Epidermal melanocyte (primary cell): Measurements from ENCODE around the gene AQP2.

Experiments used
- DNase-seq: peaks from one replicate; pipeline ENCODE4 v3.0.0; 2011; ENCODE audit warnings: low spot score; ENCODE audit not compliant: insufficient read length

AQP2 gene, protein sequence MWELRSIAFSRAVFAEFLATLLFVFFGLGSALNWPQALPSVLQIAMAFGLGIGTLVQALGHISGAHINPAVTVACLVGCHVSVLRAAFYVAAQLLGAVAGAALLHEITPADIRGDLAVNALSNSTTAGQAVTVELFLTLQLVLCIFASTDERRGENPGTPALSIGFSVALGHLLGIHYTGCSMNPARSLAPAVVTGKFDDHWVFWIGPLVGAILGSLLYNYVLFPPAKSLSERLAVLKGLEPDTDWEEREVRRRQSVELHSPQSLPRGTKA

GRCh38 chr12:49950273-49951251 lies at the start of gene AQP2:
Gene AQP2 (plus strand): TSS chr12:49950737. CDS start chr12:49950831, 94 bp downstream.
- no peak for DNase-seq

- no peak for DNase-seq
Observed at GRCh38 chr12:49901026-49901425, 49.5 kb upstream of the AQP2 start.

DNA sequence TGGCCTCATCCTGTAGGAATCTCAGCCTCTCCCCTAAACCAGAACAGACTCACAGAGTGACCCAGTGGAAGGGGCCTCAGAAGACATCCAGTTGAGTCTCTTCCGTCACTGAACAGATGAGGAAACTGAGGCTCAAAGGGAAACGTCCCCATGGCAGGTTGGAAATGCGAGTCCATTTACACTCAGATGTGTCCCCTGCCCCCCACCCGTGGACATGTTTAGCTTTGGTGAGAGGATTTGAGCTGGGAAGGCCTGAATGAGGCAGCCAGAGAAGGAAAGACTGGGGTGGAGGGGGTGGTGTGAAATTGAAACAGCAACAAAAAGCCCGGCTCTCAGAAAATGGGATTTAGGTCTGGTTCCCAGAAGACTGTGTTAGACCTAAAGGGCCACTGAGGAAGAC lies 48.6 kb upstream of the AQP2 start:
- no peak for DNase-seq

- no peak for DNase-seq
Observed at GRCh38 chr12:49902399-49903350, 47.9 kb upstream of the AQP2 start.

GRCh38 chr12:49903351-49903699 lies 47.2 kb upstream of the AQP2 start:
- no peak for DNase-seq

- no peak for DNase-seq
Observed at GRCh38 chr12:49903700-49904423, 46.7 kb upstream of the AQP2 start, which contains the start of gene FAIM2. Gene FAIM2 (minus strand): TSS chr12:49903900. CDS start chr12:49903792, 108 bp downstream.

GRCh38 chr12:49904601-49905000 lies 45.9 kb upstream of the AQP2 start:
- DNase-seq, result no peak

DNA sequence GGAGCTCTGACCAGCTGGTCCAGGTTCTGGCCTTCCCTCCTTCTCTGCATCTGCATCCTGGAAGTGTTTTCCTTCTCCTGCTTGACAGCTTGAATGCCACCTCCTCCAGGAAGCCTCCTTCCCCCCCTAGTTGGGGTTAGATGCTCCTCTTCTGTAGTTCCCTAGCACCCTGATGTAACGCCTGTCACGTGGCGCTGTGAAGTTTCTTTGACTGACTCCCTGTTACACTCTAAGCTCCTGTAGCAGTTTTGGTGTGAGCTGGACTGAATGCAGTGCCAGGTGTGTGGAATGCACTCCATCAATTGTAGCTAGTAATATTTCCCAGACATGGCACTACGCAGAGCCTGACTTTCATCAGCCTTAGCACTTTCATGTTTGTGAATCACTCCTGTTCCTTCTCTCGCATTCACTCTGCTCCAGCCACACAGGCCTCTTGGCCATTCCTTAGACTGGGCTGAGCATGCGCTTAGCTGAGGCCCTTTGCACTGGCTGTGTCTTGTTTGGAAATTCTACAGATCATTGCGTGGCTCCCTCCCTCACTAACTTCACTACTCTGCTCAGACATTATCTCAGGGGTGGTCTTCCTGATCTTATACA lies 44.7 kb upstream of the AQP2 start:
- DNase-seq, result no peak

DNA sequence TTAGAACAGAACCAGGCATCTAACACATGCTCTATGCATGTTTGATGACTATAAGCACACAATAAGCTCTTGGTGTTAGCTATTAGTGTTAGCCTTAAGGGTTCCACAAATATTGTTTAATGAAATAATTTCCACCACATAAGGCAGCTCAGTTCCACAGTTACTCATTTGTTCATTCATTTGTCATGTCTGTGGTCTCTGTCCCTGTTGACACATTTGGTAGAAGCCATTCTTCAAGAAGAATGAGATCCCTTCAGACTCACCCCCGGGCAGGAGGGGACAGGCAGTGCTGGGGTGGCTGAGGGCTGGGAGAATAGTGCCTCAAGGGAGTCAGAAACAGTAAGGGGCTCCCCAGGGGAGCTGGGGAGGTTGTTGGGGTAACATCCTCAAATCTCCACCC lies 43.2 kb upstream of the AQP2 start:
- no peak for DNase-seq

DNA sequence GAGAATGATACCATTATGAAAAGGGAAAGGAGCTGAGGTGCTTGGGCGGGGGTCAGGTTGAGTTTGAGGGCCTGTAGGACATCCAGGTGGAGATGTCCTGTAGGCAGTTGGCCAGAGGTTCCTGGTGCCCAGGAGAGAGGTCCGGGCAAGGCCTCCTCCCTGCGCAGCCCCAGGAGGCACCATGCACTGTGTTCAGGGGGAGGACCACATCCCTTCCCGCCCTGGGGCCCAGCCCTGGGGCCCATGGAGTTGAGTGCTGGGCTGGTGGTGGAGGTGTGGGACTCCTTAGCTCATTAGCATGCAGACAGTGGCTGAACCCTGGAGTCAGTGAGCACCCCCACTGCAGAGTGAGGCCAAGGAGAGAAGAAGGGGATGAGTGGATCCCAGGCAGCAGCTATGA lies 41.2 kb upstream of the AQP2 start:
- DNase-seq, result no peak

DNA sequence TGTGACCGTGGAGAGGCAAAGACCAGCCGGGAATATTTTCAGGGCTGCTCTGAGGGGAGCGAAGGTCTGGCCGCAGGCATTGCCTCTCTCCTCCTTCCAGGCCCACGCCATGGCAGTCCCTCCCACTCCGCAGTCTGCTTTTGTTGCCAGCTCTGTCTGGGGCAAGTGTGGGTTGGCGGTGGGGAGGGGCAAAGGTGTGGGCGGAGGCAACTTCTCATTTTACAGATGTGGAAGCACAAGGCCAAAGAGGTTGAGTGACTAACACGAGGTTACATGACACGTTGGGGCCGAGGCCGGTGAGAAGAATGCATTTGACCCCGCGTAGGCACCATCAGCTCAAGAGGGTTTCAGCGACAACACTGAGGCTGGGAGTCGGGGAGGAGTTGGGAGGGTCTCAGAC lies 40.7 kb upstream of the AQP2 start:
- no peak for DNase-seq

DNA sequence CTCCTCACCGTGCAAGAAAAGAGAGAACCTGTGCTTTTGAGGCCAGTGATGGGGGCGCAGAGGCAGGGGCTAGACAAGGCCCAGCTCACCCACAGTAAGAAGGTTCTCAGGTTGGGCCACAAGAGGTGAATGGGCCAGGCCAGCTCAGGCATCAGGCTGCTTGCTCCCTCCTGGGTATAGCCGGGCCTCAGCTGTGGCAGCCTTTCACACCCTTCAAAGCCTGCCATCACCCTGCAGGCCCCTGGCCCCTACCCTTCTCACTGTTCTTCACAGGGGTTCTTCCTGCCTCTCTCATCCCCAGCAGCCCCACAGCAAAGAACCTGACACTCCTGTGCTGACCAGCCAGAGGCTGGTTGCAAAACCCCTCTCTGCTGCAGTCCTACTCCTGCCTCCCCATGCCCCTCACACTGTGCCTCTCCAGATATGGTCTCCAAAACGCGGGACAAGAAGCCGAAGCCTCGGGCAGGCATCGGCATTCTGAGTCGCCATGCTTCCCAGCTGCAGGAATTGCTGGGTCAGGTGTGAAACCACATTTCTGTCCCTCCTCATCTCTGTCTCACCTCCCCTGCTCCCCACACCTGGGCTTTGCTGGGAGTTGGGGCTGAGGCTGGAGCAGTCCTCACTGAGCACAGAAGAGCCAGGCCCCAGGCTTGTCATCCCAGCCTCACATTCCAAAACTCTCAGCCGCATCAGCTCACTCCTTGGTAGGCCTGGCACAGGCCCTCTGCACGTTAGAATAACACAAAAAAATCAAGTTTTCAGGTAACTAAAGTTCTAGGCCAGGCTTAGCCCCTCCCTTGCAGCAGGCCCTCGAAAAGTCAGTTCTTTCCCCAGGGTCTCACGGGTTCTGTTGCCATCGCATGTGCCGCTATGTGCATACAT lies 40.0 kb upstream of the AQP2 start:
- no peak for DNase-seq

GRCh38 chr12:49911213-49911605 lies 39.3 kb upstream of the AQP2 start:
- no peak for DNase-seq

DNA sequence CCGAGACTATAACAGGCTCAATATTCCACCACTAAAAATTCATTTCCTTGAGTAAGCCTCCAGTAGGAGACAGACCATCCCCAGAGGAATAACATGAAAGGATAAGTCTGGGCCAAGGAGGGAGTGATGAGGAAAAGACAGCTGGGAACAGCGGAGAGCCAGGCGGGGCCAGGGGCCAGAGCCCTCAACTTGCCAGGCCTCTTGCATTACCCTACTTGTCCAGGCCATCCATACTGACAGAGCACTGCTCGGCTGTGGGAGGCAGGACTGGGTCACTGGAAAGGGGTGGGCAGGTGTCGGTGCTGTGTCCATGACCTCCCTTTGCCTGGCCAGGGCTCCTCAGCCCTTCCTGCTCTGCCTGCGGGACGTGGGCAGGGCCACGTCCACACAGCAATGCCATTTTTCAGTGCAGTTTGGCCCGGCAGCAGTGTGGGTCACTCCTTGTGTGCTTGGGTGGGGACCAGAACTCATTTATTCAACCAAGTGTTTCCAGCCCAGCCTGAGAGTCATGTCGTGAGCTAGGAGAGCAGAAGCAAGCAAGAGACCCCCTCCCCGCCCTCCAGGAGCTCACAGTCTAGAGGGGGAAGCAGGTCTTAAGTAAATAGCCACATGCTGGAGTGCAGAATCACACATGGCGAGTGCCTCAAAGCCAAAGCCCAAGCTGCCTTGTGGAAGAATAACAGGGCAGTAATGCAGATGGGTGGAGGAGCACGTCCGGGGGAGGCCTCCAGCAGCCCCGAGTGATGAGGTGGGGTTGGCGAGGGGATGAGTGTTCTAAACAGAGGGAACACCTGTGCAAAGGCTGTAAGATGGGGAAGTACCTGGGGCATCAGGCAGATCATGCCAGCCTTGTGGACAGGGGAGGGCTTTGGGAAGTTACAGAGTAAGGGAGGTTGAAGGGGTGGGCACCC lies 37.9 kb upstream of the AQP2 start:
- no peak for DNase-seq

DNA sequence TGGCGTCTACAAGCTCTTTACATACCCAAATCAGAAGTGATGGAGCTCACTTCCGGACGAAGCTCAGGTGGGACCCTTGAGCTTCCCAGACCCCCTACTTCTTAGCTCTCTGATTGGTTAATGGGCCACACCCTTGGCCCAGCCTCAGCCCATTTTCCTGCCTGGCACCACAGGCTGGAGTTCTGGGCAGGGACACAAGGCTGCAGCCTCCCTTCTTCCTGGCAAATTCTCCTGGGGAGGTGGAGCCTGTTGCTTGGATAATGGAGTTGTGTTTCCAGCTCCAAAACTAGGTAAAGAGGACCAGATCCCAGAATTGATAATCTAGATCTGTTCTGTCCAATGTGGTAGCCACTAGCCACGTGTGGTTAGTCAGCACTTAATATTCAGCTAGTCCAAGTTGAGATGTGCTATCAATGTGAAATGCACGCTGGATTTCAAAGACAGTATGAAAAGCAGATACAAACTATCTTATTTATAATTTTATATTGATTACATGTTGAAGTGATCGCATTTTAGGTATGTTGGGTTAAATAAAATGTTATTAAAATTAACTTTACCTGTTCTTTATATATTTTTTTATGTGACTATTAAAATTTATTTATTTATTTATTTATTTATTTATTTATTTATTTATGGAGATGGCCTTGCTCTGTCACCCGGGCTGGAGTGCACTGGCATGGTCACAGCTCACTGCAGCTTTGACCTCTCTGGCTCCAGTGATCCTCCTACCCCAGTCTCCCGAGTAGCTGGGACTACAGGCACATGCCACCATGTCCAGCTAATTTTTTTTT lies 34.2 kb upstream of the AQP2 start:
- DNase-seq, result no peak

DNA sequence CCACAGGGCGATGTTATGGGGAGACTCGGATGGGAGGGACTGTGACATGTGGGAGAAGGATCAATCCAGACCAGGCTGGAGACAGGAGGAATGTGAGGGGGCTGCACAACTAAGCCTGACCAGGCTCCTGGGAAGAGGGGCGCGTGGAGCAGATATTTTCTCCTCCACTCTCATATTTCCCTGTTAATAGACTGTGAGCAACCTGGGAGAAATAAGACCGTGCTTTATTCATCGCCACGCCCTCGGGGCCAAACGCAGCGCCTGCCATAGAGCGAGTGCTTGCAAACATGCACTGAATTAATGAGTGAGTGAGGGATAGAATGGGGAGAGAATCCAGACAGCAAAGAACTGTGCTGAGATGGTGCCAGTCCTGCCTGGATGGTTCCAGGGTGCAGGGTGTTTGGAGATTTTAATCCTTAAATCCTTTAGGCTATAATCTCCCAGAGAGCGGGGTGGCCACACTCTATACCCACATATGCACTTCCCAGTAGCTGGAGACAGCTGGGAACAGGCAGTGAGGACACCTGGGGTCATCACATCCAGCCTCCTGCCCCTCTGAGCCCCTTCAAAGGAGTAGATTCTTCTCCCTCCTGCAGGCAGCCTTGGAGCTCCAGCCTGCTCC lies 33.3 kb upstream of the AQP2 start:
- DNase-seq, result no peak

DNA sequence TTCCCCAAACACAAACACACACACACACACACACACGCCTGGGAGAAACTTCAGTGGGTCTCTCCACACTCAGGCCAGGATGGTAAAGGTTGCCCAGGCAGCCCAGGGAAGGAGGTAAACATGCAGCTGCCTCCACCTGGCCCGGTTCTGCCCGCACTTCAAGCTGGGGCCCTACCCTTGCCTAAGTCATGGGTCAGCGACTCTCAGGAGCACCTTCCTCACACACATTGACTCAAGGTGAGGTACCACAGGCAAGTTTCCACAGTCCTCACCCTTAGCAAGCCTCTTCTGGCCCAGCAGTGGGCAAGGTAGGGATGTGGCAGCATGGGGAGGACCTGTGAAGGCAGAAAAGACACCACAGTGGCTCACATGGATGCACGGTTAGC lies 32.8 kb upstream of the AQP2 start:
- DNase-seq, result no peak
